ENCODE data around the gene CAPN11. TPM values are rescaled to one million over a fixed set of nuclear protein-coding genes. Genes with fewer than 3 reads are reported as not detected.

CAPN11 gene
- total and polyA plus RNA-seq, 9 of the 15 experiments (the other 6 are each of a cell fraction or from before 2014, with no cell fraction given): 0.03 to 0.61 (median 0.17) TPM; not detected in 1

- Histone ChIP-seq H3K9me3 (replicated peaks; ENCODE audit: control insufficient read depth, insufficient read depth, low read depth, low read length) (no peaks in the 10 kb centered on the region), H3K27ac (ENCODE audit: extremely low read depth, low read depth, low read length) (peak overlapping the region; percentile 48; the same call in 1 of the 3 replicates), H3K4me3 (no peak overlapping the region), H3K36me3 (ENCODE audit: control insufficient read depth, insufficient read depth, low read length) (no peaks in the 10 kb centered on the region; the same call in 2 of the 3 replicates), H3K9me1 (ENCODE audit: control insufficient read depth, insufficient read depth, low read length) (no peaks in the 10 kb centered on the region), H3K4me1 (replicated peaks in 1 of 2; ENCODE audit: control insufficient read depth in 2 of 2, insufficient read depth in 2 of 2, low read length in 2 of 2) (peaks cover 73 to 88% of the 10 kb centered on the region in 2 experiments), H4K20me1 (replicated peaks; ENCODE audit: control insufficient read depth, insufficient read depth, low read length) (0 out of 2 replicates have a peak, but pooled peaks cover 3% of the 10 kb centered on the region), H3K79me2 (ENCODE audit: control insufficient read depth, insufficient read depth, low read length) (peaks cover 34% of the 10 kb centered on the region), H3K9ac (ENCODE audit: insufficient read depth in 1 of 2, low read depth in 2 of 2, low read length in 2 of 2) (peak overlapping the region; percentile 25 to 61; a peak in 3 of 4 replicates), H2AFZ (ENCODE audit: low read depth, low read length) (peak overlapping the region; percentile 70), H3K4me2 (ENCODE audit: insufficient read depth, low read length) (peak overlapping the region; percentile 22; the same call in 1 of the 2 replicates), H3K27me3 (ENCODE audit: control insufficient read depth in 2 of 2, insufficient read depth in 2 of 2, low read length in 2 of 2) (no peaks in the 10 kb centered on the region)
- ATAC-seq (peak; percentile 65), DNase-seq (ENCODE audit: extremely low read depth in 1 of 4, low spot score in 3 of 4) (peak; percentile 71 to 92 (median 81)), FAIRE-seq (peak; percentile 77)
- BruUV-seq (replicated peaks): no TSS peak
- CTCF ChIA-PET (ENCODE audit: low intra/inter-chr PET ratio): interaction anchor here (1.9 kb wide), 1 partner anchor 49 kb away, joined by 5 read pairs; no protein-coding TSS in a partner anchor
- POLR2A ChIA-PET: interaction anchor here (0.5 to 6.8 kb wide), 8 partner anchors 12 to 713 kb away, joined by 3 to 52 read pairs (median 4); partner anchors contain the start of gene HSP90AB1
- intact Hi-C loops (cut with micrococcal nuclease): loop anchor here (2.0 to 10.0 kb wide), 2 partner anchors 17 to 587 kb away; partner anchors contain the start of gene MAD2L1BP
- in situ Hi-C loops (cut with MboI): no loop called here
- WGBS (ENCODE audit: insufficient coverage, low coverage, missing lambda C conversion rate): 14% methylated on average over 4 of the region's 4 CpGs
- TF ChIP-seq ZFX (CRISPR knock-in tag; IDR thresholded peaks at IDR 0.05): peak; percentile 66
- TF ChIP-seq ZNF41 (CRISPR knock-in tag; conservative IDR thresholded peaks at IDR 0.05): no peak
- no peak for TF ChIP-seq SMARCA5 (IDR thresholded peaks at IDR 0.05)
- TF ChIP-seq ZNF785 (CRISPR knock-in tag; IDR thresholded peaks at IDR 0.05): no peak
- no peak for TF ChIP-seq TAF1 (IDR thresholded peaks at IDR 0.05; ENCODE audit: control insufficient read depth, extremely low read depth, insufficient read depth, low read length, severe bottlenecking)
- TF ChIP-seq ARID4B (CRISPR knock-in tag; IDR thresholded peaks at IDR 0.05): 0 out of 2 replicates have a peak, but pooled peaks have one; percentile 43
- 0 out of 2 replicates have a peak, but pooled peaks have one; percentile 23 for TF ChIP-seq ZBTB12 (CRISPR knock-in tag; IDR thresholded peaks at IDR 0.05)
- TF ChIP-seq XRCC5 (IDR thresholded peaks at IDR 0.05; ENCODE audit: low read depth, low read length): peak; percentile 86; the same call in 1 of the 2 replicates
- peak; percentile 51; the same call in 1 of the 2 replicates for TF ChIP-seq ZNF263 (CRISPR knock-in tag; IDR thresholded peaks at IDR 0.05; ENCODE audit: borderline replicate concordance)
- TF ChIP-seq RB1 (IDR thresholded peaks at IDR 0.05; ENCODE audit: low read depth): peak; percentile 82
- TF ChIP-seq ESRRA (IDR thresholded peaks at IDR 0.05; ENCODE audit: borderline replicate concordance, low read depth): peak; percentile 52; the same call in 1 of the 2 replicates
- TF ChIP-seq NR3C1 (CRISPR knock-in tag; IDR thresholded peaks at IDR 0.05): no peak
- TF ChIP-seq NR4A1 (CRISPR knock-in tag; IDR thresholded peaks at IDR 0.05): no peak
- TF ChIP-seq NR4A1 (tag; IDR thresholded peaks at IDR 0.05): peak; percentile 28; the same call in 1 of the 2 replicates
- peak; percentile 14; the same call in 1 of the 2 replicates for TF ChIP-seq ARID1B (IDR thresholded peaks at IDR 0.05)
- peak; percentile 65; the same call in 1 of the 2 replicates for TF ChIP-seq FOXP1 (CRISPR knock-in tag; IDR thresholded peaks at IDR 0.05)
- TF ChIP-seq ASH1L (IDR thresholded peaks at IDR 0.05; ENCODE audit: borderline replicate concordance, low read depth, partially characterized antibody): no peak
Measured at GRCh38 chr6:44221291-44221960, 62.8 kb downstream of the CAPN11 start.

Data from K562 (cell line).